HepG2 (cell line): ENCODE measurements around the gene FASTK.

Source experiments
- CEBPB ChIP-seq: IDR thresholded peaks from 2 replicates; pipeline ENCODE4 v1.6.1; 2011; ENCODE audit warnings: low read depth, low read length, improper control_type of control experiment, borderline replicate concordance
- FIP1L1 ChIP-seq: fragments of 200-400 bp; formaldehyde crosslinking; IDR thresholded peaks from 2 replicates; pipeline ENCODE4 v1.6.1; 2018; ENCODE audit warnings: low read depth, mild to moderate bottlenecking, low read length, moderate library complexity, borderline replicate concordance; ENCODE audit not compliant: insufficient read depth
- FOSL1 ChIP-seq: sonication (generic); formaldehyde crosslinking; IDR thresholded peaks from 2 replicates; pipeline ENCODE4 v1.9.0; 2021; ENCODE audit warnings: missing genetic modification reagents, borderline replicate concordance
- JUN ChIP-seq: sonication (generic); formaldehyde crosslinking; IDR thresholded peaks from 2 replicates; pipeline ENCODE4 v1.4.0; 2020; ENCODE audit warnings: mild to moderate bottlenecking, missing genetic modification reagents
- ZBTB8A ChIP-seq: sonication (generic); formaldehyde crosslinking; IDR thresholded peaks from 2 replicates; pipeline ENCODE4 v1.4.0; 2020; ENCODE audit warnings: mild to moderate bottlenecking, low read depth, missing genetic modification reagents, borderline replicate concordance
- ZNF274 ChIP-seq: sonication (generic); formaldehyde crosslinking; IDR thresholded peaks from 2 replicates; pipeline ENCODE4 v1.5.1; 2020; ENCODE audit warnings: mild to moderate bottlenecking, missing genetic modification reagents
- ZNF674 ChIP-seq: sonication (generic); formaldehyde crosslinking; IDR thresholded peaks from 2 replicates; pipeline ENCODE4 v1.5.0; 2020; ENCODE audit warnings: low read depth, mild to moderate bottlenecking, missing genetic modification reagents
- TF ChIP-seq, protein P1 (sequence below): fragments of 450-650 bp; IDR thresholded peaks from 2 replicates; pipeline ENCODE4 v1.6.1; 2016
- TF ChIP-seq, protein P2 (sequence below), 2 experiments: fragments of 450-650 bp in 1 of 2; sonication (generic) in 1 of 2; formaldehyde crosslinking; IDR thresholded peaks; 2 replicates each; pipeline versions ENCODE4 v1.5.0 to v1.8.0; 2020 to 2022; ENCODE audit warnings: mild to moderate bottlenecking in 1 of 2, missing genetic modification reagents in 1 of 2
- TF ChIP-seq, protein P3 (sequence below): IDR thresholded peaks from 2 replicates; pipeline ENCODE4 v1.6.1; 2012; ENCODE audit warnings: inconsistent platforms
- TF ChIP-seq, protein P4 (sequence below): IDR thresholded peaks from 2 replicates; pipeline ENCODE4 v1.6.1; 2016

DNA sequence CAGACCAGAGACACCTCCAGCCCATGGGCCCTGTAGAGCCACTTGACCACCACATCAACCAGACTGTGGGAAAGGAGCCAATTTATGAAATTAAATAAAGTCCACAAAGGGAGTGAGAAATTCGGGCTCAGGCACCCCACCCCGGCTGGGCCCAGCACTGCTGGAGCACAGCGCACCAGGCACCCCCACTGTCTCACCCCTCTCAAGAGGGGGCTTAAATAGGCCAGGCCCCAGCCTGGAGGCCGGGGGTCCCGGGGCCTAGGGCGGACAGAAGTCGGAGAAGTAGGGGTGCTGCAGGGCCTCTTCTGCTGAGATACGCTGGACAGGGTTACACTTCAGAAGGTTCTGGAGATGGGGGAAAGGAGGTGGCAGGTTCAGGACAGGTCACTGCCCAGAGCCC lies 26.9 kb downstream of the FASTK start:
- TF ChIP-seq CEBPB (no peak), ZNF274 (CRISPR knock-in tag) (no peak), ZBTB8A (CRISPR knock-in tag) (no peak), ZNF674 (CRISPR knock-in tag) (no peak), JUN (CRISPR knock-in tag) (no peak), FIP1L1 (no peak), FOSL1 (CRISPR knock-in tag) (no peak)
- TF ChIP-seq, protein P1, sequence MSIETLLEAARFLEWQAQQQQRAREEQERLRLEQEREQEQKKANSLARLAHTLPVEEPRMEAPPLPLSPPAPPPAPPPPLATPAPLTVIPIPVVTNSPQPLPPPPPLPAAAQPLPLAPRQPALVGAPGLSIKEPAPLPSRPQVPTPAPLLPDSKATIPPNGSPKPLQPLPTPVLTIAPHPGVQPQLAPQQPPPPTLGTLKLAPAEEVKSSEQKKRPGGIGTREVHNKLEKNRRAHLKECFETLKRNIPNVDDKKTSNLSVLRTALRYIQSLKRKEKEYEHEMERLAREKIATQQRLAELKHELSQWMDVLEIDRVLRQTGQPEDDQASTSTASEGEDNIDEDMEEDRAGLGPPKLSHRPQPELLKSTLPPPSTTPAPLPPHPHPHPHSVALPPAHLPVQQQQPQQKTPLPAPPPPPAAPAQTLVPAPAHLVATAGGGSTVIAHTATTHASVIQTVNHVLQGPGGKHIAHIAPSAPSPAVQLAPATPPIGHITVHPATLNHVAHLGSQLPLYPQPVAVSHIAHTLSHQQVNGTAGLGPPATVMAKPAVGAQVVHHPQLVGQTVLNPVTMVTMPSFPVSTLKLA = no peak
- TF ChIP-seq, protein P2, sequence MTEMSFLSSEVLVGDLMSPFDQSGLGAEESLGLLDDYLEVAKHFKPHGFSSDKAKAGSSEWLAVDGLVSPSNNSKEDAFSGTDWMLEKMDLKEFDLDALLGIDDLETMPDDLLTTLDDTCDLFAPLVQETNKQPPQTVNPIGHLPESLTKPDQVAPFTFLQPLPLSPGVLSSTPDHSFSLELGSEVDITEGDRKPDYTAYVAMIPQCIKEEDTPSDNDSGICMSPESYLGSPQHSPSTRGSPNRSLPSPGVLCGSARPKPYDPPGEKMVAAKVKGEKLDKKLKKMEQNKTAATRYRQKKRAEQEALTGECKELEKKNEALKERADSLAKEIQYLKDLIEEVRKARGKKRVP (CRISPR knock-in tag; IDR thresholded peaks at IDR 0.05) = no peak
- TF ChIP-seq, protein P3, sequence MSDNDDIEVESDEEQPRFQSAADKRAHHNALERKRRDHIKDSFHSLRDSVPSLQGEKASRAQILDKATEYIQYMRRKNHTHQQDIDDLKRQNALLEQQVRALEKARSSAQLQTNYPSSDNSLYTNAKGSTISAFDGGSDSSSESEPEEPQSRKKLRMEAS = no peak
- TF ChIP-seq, protein P4, sequence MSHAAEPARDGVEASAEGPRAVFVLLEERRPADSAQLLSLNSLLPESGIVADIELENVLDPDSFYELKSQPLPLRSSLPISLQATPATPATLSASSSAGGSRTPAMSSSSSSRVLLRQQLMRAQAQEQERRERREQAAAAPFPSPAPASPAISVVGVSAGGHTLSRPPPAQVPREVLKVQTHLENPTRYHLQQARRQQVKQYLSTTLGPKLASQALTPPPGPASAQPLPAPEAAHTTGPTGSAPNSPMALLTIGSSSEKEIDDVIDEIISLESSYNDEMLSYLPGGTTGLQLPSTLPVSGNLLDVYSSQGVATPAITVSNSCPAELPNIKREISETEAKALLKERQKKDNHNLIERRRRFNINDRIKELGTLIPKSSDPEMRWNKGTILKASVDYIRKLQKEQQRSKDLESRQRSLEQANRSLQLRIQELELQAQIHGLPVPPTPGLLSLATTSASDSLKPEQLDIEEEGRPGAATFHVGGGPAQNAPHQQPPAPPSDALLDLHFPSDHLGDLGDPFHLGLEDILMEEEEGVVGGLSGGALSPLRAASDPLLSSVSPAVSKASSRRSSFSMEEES = no peak
